Mucosa of descending colon (tissue), 3 donors: ENCODE data around the gene S100A12. TPM values are rescaled to one million over a fixed set of nuclear protein-coding genes. Genes with fewer than 3 reads are reported as not detected.

Experiments
- ATAC-seq: fragments of 200-7000 bp; cut with Tn5 transposase; one replicate; pipeline ENCODE4 v1.9.1; 2020; ENCODE audit warnings: mild to moderate bottlenecking, moderate library complexity
- DNase-seq, 3 donors: peaks; one replicate each; pipeline ENCODE4 v3.0.0-alpha.2; 2020
- H3K36me3 ChIP-seq: fragments of 200-600 bp; one replicate; pipeline ENCODE4 v1.8.0; 2021; ENCODE audit warnings: low read depth, mild to moderate bottlenecking
- H3K4me1 ChIP-seq: fragments of 200-600 bp; one replicate; pipeline ENCODE4 v1.8.0; 2021; ENCODE audit warnings: low read depth, mild to moderate bottlenecking
- H3K4me3 ChIP-seq: fragments of 200-600 bp; one replicate; pipeline ENCODE4 v1.8.0; 2021; ENCODE audit warnings: mild to moderate bottlenecking
- H3K9me3 ChIP-seq: fragments of 200-600 bp; one replicate; pipeline ENCODE4 v1.8.0; 2021; ENCODE audit warnings: mild to moderate bottlenecking
- CTCF ChIP-seq: fragments of 200-600 bp; IDR thresholded peaks from one replicate; pipeline ENCODE4 v1.8.0; 2022; ENCODE audit warnings: antibody characterized with exemption, mild to moderate bottlenecking
- intact Hi-C, 2 donors: fragments of 100-400 bp; cut with DNase I in 1 of 2; cut with micrococcal nuclease in 1 of 2; formaldehyde crosslinking; loops; one replicate each; pipeline versions ENCODE4 v1.11.0 to v1.11.1; 2022; cut with DNase I, micrococcal nuclease
- total RNA-seq, 3 donors: library from RNA; stranded (reverse); fragmentation: NEBNext Ultra II Directional in 2 of 3; extraction: Animal tissue kit (Norgen Biotek cat#: 25700) in 2 of 3; gene quantifications; one replicate each; pipeline versions ENCODE4 v1.2.1 to v1.2.4, GENCODE V29; 2021 to 2023
- donor health status: DM: no; HTN: no; CAD: no; lungs with moderate emphysema.
- donor health status: DM: no; HTN: no; CAD: no.
- donor health status: DM: no; HTN: yes; CAD: no.

The S100A12 gene
- total RNA-seq, 3 donors from 2014 or later, result 0.87 to 1.5 TPM; not detected in 1

- Histone ChIP-seq H3K4me1 (no peaks in the 10 kb centered on the region), H3K9me3 (peaks cover 15% of the 10 kb centered on the region), H3K36me3 (no peaks in the 10 kb centered on the region), H3K4me3 (no peak overlapping the region)
- TF ChIP-seq CTCF, result no peak
- intact Hi-C loops, result no loop called here
- DNase-seq (no peak), ATAC-seq (no peak)
Observed at GRCh38 chr1:153324912-153325311, 50.5 kb downstream of the S100A12 start.

Other genes starting within 250 kb of the S100A12 start
- gene SPRR2G, start 224.7 kb downstream of the S100A12 start, total RNA-seq, result not detected
- not detected for gene LELP1, start 172.2 kb downstream of the S100A12 start, total RNA-seq
- gene PRR9, start 158.0 kb downstream of the S100A12 start, total RNA-seq, result not detected
- gene LORICRIN, start 115.9 kb downstream of the S100A12 start, total RNA-seq, result not detected
- gene PGLYRP3, start 62.7 kb downstream of the S100A12 start, total RNA-seq, result not detected
- not detected for gene PGLYRP4, start 26.8 kb downstream of the S100A12 start, total RNA-seq
- gene S100A9, start 17.8 kb downstream of the S100A12 start, total RNA-seq, result 100 to 1,000 TPM in 1 of 3 donors, 10 to 100 TPM in 1, 1 to 10 TPM in 1; 5.5 to 151 (median 75.0) TPM
- 10 to 100 TPM in 2 of 3 donors, 1 to 10 TPM in 1; 3.4 to 90.6 (median 22.4) TPM for gene S100A8, start 15.5 kb upstream of the S100A12 start, total RNA-seq
- gene S100A7A, start 40.9 kb upstream of the S100A12 start, total RNA-seq, result not detected
- not detected for gene S100A7, start 85.0 kb upstream of the S100A12 start, total RNA-seq
- gene S100A6, start 160.4 kb upstream of the S100A12 start, total RNA-seq, result 1,000 to 10,000 TPM; 1,327 to 1,659 (median 1,382) TPM
- gene S100A5, start 165.3 kb upstream of the S100A12 start, total RNA-seq, result not detected
- gene S100A4, start 170.2 kb upstream of the S100A12 start, total RNA-seq, result 100 to 1,000 TPM in 2 of 3 donors, 10 to 100 TPM in 1; 28.9 to 176 (median 141) TPM
- 1 to 10 TPM in 1 of 3 donors, under 1 TPM in 1, not detected in 1; 0.85 to 2.2 TPM for gene S100A3, start 173.6 kb upstream of the S100A12 start, total RNA-seq
- gene S100A2, start 190.2 kb upstream of the S100A12 start, total RNA-seq, result 1 to 10 TPM in 2 of 3 donors, not detected in 1; 1.3 to 1.9 TPM
- gene S100A16, start 237.5 kb upstream of the S100A12 start, total RNA-seq, result 100 to 1,000 TPM in 2 of 3 donors, 10 to 100 TPM in 1; 79.9 to 156 (median 139) TPM
- gene S100A14, start 240.7 kb upstream of the S100A12 start, total RNA-seq, result 100 to 1,000 TPM; 122 to 361 (median 325) TPM